Ishikawa (cell line): Measurements from ENCODE around the gene MEI4.

Experiments
- YY1 ChIP-seq: IDR thresholded peaks from 2 replicates; pipeline ENCODE4 v1.6.1; 2012; ENCODE audit warnings: low read depth
- TF ChIP-seq, protein P1 (sequence below): IDR thresholded peaks from 2 replicates; pipeline ENCODE4 v1.6.1; 2012; ENCODE audit warnings: low read depth, mild to moderate bottlenecking

DNA sequence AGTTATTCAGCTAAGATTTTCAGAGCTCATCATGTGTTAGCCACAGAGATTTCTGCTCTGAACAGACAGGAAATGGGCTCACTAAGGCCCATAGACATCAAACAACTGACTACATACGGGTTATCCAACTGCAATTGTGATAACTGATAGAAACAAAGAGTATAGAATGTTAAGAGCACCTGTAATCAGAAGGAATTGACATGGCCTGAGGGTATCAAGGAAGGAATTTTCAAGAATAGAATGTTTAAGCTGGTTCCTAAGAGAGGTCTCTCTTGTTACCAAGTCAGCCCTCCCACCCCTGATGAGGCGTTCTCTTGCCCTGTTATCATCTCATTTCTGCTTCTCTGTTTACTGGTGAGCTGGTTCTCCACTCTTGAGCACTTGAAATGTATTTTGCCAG, at the start of gene MEI4:
- TF ChIP-seq, protein P1, sequence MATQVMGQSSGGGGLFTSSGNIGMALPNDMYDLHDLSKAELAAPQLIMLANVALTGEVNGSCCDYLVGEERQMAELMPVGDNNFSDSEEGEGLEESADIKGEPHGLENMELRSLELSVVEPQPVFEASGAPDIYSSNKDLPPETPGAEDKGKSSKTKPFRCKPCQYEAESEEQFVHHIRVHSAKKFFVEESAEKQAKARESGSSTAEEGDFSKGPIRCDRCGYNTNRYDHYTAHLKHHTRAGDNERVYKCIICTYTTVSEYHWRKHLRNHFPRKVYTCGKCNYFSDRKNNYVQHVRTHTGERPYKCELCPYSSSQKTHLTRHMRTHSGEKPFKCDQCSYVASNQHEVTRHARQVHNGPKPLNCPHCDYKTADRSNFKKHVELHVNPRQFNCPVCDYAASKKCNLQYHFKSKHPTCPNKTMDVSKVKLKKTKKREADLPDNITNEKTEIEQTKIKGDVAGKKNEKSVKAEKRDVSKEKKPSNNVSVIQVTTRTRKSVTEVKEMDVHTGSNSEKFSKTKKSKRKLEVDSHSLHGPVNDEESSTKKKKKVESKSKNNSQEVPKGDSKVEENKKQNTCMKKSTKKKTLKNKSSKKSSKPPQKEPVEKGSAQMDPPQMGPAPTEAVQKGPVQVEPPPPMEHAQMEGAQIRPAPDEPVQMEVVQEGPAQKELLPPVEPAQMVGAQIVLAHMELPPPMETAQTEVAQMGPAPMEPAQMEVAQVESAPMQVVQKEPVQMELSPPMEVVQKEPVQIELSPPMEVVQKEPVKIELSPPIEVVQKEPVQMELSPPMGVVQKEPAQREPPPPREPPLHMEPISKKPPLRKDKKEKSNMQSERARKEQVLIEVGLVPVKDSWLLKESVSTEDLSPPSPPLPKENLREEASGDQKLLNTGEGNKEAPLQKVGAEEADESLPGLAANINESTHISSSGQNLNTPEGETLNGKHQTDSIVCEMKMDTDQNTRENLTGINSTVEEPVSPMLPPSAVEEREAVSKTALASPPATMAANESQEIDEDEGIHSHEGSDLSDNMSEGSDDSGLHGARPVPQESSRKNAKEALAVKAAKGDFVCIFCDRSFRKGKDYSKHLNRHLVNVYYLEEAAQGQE = no peak
- no peak for TF ChIP-seq YY1
